ENCODE data around the gene OR52B6.

DNA sequence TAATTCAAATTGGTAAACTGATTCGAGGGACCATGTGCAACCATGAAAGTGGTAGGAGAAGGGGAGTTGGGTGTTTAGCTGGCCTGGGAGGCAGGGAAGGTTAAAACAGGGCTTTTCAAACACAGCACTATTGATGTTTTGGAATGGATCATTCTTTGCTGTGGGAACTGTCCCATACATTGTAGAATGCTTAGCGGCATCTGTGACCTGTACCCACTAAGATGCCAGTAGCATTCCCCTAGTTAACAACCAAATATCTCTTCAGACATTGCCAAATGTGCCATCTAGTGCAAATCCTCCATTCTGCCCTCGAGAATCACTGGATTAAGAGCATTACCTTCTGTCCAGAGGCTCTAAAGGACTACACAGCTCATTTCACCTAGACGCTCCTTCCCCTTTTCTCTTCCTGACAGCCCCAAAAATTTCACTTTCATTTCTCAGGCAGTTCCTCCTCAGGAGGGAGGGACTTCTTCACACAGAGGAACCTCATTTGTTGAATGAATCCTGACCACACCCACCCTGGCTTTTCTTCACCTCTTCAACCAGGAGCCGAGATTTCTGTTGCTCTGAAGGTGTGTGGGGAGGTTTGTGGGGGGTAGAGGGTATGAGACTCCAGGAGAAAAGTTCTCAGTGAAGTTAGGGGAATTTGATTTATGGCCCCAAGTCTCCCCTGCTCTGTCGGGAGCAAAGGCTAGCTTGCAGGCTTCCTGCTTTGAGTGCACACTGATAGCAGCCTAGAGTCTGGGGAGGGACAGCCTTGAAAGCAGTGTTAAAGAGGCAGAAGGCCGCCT lies 44.0 kb downstream of the OR52B6 start, which contains the start of gene TRIM34:
- TF ChIP-seq, protein P1, sequence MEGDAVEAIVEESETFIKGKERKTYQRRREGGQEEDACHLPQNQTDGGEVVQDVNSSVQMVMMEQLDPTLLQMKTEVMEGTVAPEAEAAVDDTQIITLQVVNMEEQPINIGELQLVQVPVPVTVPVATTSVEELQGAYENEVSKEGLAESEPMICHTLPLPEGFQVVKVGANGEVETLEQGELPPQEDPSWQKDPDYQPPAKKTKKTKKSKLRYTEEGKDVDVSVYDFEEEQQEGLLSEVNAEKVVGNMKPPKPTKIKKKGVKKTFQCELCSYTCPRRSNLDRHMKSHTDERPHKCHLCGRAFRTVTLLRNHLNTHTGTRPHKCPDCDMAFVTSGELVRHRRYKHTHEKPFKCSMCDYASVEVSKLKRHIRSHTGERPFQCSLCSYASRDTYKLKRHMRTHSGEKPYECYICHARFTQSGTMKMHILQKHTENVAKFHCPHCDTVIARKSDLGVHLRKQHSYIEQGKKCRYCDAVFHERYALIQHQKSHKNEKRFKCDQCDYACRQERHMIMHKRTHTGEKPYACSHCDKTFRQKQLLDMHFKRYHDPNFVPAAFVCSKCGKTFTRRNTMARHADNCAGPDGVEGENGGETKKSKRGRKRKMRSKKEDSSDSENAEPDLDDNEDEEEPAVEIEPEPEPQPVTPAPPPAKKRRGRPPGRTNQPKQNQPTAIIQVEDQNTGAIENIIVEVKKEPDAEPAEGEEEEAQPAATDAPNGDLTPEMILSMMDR (IDR thresholded peaks at IDR 0.05): no peak
- no peak for TF ChIP-seq EP300 (IDR thresholded peaks at IDR 0.05)
